Measurements from ENCODE around the gene SCNN1B. TPM values are rescaled to one million over a fixed set of nuclear protein-coding genes. Genes with fewer than 3 reads are reported as not detected.

The SCNN1B gene
- total RNA-seq, 1 donor, result not detected

DNA sequence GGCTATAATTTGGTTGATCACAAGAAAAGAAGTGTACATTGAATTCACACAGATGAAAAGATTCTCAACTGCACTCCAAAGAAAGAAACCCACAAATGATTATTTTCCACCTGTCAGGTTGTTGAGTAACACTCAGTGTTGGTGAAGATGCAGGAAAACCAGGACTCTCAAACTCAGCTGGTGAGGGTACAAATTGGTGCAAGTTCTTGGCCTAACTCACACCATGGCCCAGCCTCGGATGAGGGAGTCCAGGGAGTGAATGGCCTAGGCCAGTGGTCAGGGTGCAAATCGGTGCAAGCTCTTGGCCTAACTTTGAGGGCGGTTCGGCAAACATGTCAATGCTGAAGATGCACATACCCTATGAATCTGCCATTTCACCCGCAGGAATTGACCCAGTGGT lies 8.6 kb downstream of the SCNN1B start:
- TF ChIP-seq, protein P1, sequence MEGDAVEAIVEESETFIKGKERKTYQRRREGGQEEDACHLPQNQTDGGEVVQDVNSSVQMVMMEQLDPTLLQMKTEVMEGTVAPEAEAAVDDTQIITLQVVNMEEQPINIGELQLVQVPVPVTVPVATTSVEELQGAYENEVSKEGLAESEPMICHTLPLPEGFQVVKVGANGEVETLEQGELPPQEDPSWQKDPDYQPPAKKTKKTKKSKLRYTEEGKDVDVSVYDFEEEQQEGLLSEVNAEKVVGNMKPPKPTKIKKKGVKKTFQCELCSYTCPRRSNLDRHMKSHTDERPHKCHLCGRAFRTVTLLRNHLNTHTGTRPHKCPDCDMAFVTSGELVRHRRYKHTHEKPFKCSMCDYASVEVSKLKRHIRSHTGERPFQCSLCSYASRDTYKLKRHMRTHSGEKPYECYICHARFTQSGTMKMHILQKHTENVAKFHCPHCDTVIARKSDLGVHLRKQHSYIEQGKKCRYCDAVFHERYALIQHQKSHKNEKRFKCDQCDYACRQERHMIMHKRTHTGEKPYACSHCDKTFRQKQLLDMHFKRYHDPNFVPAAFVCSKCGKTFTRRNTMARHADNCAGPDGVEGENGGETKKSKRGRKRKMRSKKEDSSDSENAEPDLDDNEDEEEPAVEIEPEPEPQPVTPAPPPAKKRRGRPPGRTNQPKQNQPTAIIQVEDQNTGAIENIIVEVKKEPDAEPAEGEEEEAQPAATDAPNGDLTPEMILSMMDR (IDR thresholded peaks at IDR 0.05; ENCODE audit: insufficient read depth, low read length), result no peak
- no peak for DNase-seq (ENCODE audit: low read depth)
- no peak overlapping the region for H3K4me3 ChIP-seq (ENCODE audit: low read depth, low read length)

GRCh38 chr16:23316232-23316631 lies 14.1 kb downstream of the SCNN1B start:
- TF ChIP-seq, protein P1 (IDR thresholded peaks at IDR 0.05; ENCODE audit: insufficient read depth, low read length), result no peak
- no peak for DNase-seq (ENCODE audit: low read depth)
- H3K4me3 ChIP-seq (ENCODE audit: low read depth, low read length), result no peak overlapping the region

- no peak overlapping the region for H3K4me3 ChIP-seq (ENCODE audit: low read depth, low read length)
- TF ChIP-seq, protein P1 (IDR thresholded peaks at IDR 0.05; ENCODE audit: insufficient read depth, low read length), result no peak
- no peak for DNase-seq (ENCODE audit: low read depth)
These were observed 14.6 kb downstream of the SCNN1B start for GRCh38 chr16:23316634-23317265.

GRCh38 chr16:23317266-23317661 lies 15.2 kb downstream of the SCNN1B start:
- no peak overlapping the region for H3K4me3 ChIP-seq (ENCODE audit: low read depth, low read length)
- TF ChIP-seq, protein P1 (IDR thresholded peaks at IDR 0.05; ENCODE audit: insufficient read depth, low read length), result no peak
- DNase-seq (ENCODE audit: low read depth), result no peak

DNA sequence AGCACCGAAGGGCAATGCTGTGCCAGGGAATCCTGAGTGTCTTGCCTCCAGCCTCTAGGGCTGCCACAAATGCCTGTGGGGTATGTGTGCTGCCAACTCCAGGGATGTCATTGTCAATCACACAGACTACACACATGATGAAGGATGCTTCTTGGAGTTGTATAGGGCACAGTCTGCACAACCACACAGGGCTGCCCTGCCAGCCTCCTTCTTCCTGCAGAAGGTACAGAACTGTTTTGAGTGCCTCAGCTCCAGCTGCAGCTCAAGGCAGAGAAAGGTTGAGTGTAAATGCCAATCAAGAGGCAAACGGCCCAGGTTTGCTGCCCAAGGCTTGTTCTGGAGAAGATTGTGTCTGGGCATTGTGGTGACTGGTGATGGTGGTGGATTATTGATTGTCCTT lies 15.6 kb downstream of the SCNN1B start:
- TF ChIP-seq, protein P1 (IDR thresholded peaks at IDR 0.05; ENCODE audit: insufficient read depth, low read length), result no peak
- DNase-seq (ENCODE audit: low read depth), result no peak
- no peak overlapping the region for H3K4me3 ChIP-seq (ENCODE audit: low read depth, low read length)

DNA sequence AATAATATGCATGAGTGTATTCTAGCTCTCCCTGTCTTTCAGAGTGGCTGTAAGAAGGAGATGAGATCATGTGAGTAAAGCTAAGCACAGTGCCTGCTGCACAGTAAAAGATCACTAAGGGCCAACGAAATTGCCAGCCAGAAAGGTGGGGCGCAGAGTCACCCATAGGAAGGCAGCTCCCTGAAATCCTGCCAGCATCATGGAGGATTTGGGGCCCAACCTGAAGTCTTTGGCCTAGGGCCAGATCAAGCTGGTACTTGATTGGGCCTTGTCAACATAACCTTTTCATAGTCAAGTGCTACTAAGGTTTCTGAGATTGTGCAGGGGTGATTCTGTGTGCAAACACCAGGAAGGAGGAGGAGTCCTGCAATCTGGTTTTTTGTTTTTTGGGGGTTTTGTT lies 16.5 kb downstream of the SCNN1B start:
- H3K4me3 ChIP-seq (ENCODE audit: low read depth, low read length), result no peak overlapping the region
- TF ChIP-seq, protein P1 (IDR thresholded peaks at IDR 0.05; ENCODE audit: insufficient read depth, low read length), result no peak
- DNase-seq (ENCODE audit: low read depth), result no peak
